HEK293T (cell line): ENCODE measurements around the gene SEMA3G.

Experiments used
- CTCF ChIA-PET: fragments of 350-600 bp; formaldehyde crosslinking; extraction: SDS; loops from one replicate; lab custom pipeline; 2021; ENCODE audit warnings: antibody characterized with exemption, inconsistent platforms; lab: Yijun Ruan, JAX
- POLR2A ChIA-PET: fragments of 350-600 bp; formaldehyde crosslinking; extraction: SDS; loops from one replicate; lab custom pipeline; 2020; ENCODE audit warnings: antibody characterized with exemption, inconsistent platforms; lab: Yijun Ruan, JAX
- DNase-seq: peaks from one replicate; pipeline ENCODE4 v3.0.0; 2012; ENCODE audit warnings: mixed read lengths; ENCODE audit errors: extremely low spot score
- ARNT ChIP-seq: fragments of 450-650 bp; IDR thresholded peaks from 2 replicates; pipeline ENCODE4 v1.6.1; 2017; ENCODE audit warnings: mild to moderate bottlenecking
- BHLHE40 ChIP-seq: fragments of 450-650 bp; IDR thresholded peaks from 2 replicates; pipeline ENCODE4 v1.6.1; 2016; ENCODE audit warnings: mild to moderate bottlenecking, moderate library complexity, borderline replicate concordance
- CTBP1 ChIP-seq: fragments of 450-650 bp; IDR thresholded peaks from 2 replicates; pipeline ENCODE4 v1.6.1; 2016; ENCODE audit warnings: borderline replicate concordance
- ELF4 ChIP-seq: fragments of 450-650 bp; IDR thresholded peaks from 2 replicates; pipeline ENCODE4 v1.6.1; 2017; ENCODE audit warnings: antibody characterized with exemption
- FOXA1 ChIP-seq: fragments of 450-650 bp; IDR thresholded peaks from 2 replicates; pipeline ENCODE4 v1.6.1; 2016; ENCODE audit warnings: mild to moderate bottlenecking
- FOXK2 ChIP-seq: fragments of 450-650 bp; IDR thresholded peaks from 2 replicates; pipeline ENCODE4 v1.6.1; 2016; ENCODE audit warnings: mild to moderate bottlenecking
- FOXM1 ChIP-seq: fragments of 450-650 bp; IDR thresholded peaks from 2 replicates; pipeline ENCODE4 v1.6.1; 2017; ENCODE audit warnings: mild to moderate bottlenecking, borderline replicate concordance
- HDGF ChIP-seq: fragments of 450-650 bp; IDR thresholded peaks from 2 replicates; pipeline ENCODE4 v1.6.1; 2017; ENCODE audit warnings: antibody characterized with exemption, borderline replicate concordance
- L3MBTL2 ChIP-seq: fragments of 450-650 bp; conservative IDR thresholded peaks from 2 replicates; pipeline ENCODE4 v1.6.1; 2016; ENCODE audit warnings: mild to moderate bottlenecking
- LEF1 ChIP-seq: fragments of 450-650 bp; IDR thresholded peaks from 2 replicates; pipeline ENCODE4 v1.6.1; 2017; ENCODE audit warnings: mild to moderate bottlenecking, borderline replicate concordance
- NFRKB ChIP-seq: fragments of 450-650 bp; IDR thresholded peaks from 2 replicates; pipeline ENCODE4 v1.6.1; 2016; ENCODE audit warnings: mild to moderate bottlenecking, moderate library complexity
- SP1 ChIP-seq: fragments of 450-650 bp; IDR thresholded peaks from 2 replicates; pipeline ENCODE4 v1.6.1; 2017
- SUZ12 ChIP-seq: fragments of 450-650 bp; IDR thresholded peaks from 2 replicates; pipeline ENCODE4 v1.6.1; 2016; ENCODE audit warnings: mild to moderate bottlenecking
- TARDBP ChIP-seq: fragments of 450-650 bp; IDR thresholded peaks from 2 replicates; pipeline ENCODE4 v1.6.1; 2016
- ZNF384 ChIP-seq: fragments of 450-650 bp; IDR thresholded peaks from 2 replicates; pipeline ENCODE4 v1.6.1; 2016
- TF ChIP-seq, protein P1 (sequence below): fragments of 450-650 bp; IDR thresholded peaks from 2 replicates; pipeline ENCODE4 v1.6.1; 2016

SEMA3G gene

DNA sequence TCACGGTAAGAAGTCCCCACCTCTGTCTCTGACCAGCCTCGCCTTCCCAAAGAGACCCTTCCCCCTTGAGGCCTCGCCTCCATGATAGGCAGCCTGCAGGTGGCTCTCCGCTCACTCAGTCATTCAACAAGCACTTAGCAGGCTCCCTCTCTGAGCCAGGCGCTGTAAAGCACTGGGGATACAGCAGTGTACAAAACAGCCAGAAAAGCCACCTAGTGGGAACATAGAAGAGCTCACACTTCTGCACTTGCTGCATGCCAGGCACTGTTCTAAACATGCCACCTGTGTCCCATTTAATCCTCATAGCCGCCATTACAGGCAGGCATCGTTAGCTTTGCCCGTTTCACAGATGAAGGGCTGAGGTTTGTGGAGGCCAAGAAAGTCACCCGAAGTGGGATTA is 56.0 kb downstream of the SEMA3G start:
- ChIA-PET POLR2A (interaction anchor here (0.8 kb wide), 1 partner anchor 10 kb away, joined by 3 read pairs; no protein-coding TSS in a partner anchor), CTCF (interaction anchor here (0.9 to 1.3 kb wide), 2 partner anchors 10 to 59 kb away, joined by 3 to 4 read pairs; no protein-coding TSS in a partner anchor)
- DNase-seq = no peak
- TF ChIP-seq CTBP1 = no peak
- no peak for TF ChIP-seq ELF4
- TF ChIP-seq HDGF = no peak
- TF ChIP-seq NFRKB = no peak
- no peak for TF ChIP-seq TARDBP
- TF ChIP-seq ZNF384 = no peak
- no peak for TF ChIP-seq FOXA1
- TF ChIP-seq FOXM1 = no peak
- no peak for TF ChIP-seq BHLHE40
- no peak for TF ChIP-seq SP1
- TF ChIP-seq, protein P1, sequence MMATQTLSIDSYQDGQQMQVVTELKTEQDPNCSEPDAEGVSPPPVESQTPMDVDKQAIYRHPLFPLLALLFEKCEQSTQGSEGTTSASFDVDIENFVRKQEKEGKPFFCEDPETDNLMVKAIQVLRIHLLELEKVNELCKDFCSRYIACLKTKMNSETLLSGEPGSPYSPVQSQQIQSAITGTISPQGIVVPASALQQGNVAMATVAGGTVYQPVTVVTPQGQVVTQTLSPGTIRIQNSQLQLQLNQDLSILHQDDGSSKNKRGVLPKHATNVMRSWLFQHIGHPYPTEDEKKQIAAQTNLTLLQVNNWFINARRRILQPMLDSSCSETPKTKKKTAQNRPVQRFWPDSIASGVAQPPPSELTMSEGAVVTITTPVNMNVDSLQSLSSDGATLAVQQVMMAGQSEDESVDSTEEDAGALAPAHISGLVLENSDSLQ = no peak
- TF ChIP-seq L3MBTL2 = no peak
- TF ChIP-seq SUZ12 = no peak
- no peak for TF ChIP-seq FOXK2

DNA sequence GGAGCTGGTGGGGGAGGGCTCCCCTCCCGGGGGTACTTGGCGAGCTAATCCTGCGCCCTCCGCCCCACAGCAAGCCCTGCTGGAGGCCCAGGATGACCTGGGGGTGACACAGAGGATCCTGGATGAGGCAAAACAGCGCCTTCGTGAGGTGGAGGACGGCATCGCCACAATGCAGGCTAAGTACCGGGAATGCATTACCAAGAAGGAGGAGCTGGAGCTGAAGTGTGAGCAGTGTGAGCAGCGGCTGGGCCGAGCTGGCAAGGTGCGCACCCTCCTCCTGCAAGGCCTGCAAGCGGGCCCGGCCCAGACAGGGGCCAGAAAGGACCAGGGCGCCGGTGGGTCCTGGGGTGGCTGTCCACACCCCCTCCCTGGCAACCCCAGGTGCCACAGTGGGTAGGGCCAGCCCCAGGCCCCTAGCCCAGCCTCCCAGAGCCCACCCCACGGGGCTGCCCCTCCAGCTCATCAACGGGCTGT is 56.5 kb downstream of the SEMA3G start:
- DNase-seq = no peak
- ChIA-PET CTCF (interaction anchor here (1.3 kb wide), 1 partner anchor 60 kb away, joined by 4 read pairs; no protein-coding TSS in a partner anchor), POLR2A (interaction anchor here (0.8 kb wide), 1 partner anchor 11 kb away, joined by 3 read pairs; no protein-coding TSS in a partner anchor)
- no peak for TF ChIP-seq SP1
- TF ChIP-seq FOXA1 = no peak
- no peak for TF ChIP-seq L3MBTL2

DNA sequence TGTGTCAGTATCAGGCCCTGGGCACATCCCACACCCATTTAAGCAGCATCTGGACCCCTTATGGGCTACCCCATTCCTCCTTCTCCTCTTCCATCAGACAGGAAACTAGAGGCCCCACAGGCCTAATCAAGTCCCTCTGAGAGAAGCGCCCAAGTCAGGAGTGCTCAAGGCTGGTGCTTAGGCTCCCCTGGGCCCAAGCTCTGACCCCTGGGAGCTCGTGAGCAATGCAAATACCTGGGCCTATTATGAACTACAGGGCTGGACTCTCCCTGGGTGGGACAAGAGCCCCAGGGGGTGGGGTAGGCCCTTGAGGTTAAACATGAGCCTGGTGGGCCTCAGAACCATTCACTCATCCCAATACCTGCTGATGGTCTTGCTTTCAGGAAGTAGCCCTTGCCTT is 57.4 kb downstream of the SEMA3G start:
- TF ChIP-seq LEF1 (no peak), L3MBTL2 (no peak), BHLHE40 (no peak), FOXK2 (no peak), SUZ12 (no peak), FOXA1 (no peak), FOXM1 (no peak), ELF4 (no peak), TARDBP (no peak), NFRKB (no peak), ZNF384 (no peak), HDGF (no peak), CTBP1 (no peak), ARNT (no peak), SP1 (no peak)
- TF ChIP-seq, protein P1 = no peak
- DNase-seq = no peak
- POLR2A ChIA-PET = no interaction called here
- CTCF ChIA-PET = no interaction called here

DNA sequence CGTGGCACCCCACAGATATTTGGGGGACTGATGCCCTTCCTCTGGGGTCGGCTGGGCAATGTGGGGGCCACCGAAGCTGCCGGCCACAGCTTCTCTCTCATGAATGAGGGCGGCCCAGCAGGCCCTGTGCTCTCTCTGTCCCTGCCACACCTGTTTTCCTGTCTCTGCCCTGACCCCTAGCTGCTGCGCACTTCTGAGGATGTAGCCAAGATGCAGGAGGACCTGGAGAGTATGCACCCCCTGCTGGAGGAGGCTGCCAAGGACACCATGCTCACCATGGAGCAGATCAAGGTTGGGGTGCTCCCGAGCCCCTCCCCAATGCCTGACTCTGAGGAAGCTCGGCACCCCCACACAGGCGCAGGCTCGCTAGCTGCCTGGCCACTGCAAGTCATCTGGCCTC is 59.7 kb downstream of the SEMA3G start:
- DNase-seq = peak; percentile 65
- no peak for TF ChIP-seq L3MBTL2
- ChIA-PET CTCF (interaction anchor here (1.3 to 1.6 kb wide), 2 partner anchors 14 kb away, joined by 4 to 7 read pairs; no protein-coding TSS in a partner anchor), POLR2A (interaction anchor here (0.6 to 0.8 kb wide), 2 partner anchors 27 to 106 kb away, joined by 3 read pairs; partner anchors contain the start of gene WDR82)

DNA sequence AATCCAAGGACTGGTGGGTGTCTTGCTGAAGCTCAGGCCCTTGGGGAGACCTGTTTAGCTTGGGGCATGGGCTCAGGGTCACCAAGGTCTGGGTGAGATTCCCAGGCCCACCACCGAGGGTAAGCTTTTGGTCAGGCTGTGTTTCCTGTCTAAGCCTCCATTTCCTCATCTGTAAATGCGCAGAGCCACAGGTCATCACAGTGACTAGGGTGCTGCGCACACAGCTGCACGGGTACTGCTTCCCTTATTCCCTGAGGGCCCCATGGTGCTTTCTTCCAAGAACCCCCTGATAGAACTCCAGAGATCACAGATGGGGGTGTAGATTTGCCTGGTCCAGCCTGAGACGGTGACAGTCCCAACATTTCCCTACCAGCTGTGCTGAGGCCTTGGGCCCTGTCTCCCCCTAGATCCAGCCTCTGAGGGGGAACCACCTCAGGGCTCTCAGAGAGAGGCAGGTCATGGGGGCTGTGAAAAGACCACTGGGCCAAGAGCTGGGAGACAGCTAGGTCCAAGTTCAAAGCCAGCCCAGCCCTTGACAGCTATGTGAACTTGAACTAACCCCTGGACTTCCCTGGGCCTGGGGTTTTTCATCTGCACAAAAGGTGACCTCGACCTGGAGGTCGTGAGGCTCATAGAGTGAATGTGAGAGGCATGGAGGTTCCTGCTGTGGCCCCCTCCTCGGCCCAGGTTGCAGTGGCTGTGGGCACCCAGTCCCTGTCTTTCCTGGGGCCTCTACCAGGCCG is 60.7 kb downstream of the SEMA3G start:
- ChIA-PET POLR2A (interaction anchor here (0.8 to 1.1 kb wide), 2 partner anchors 14 to 105 kb away, joined by 3 read pairs; partner anchors contain the start of gene WDR82), CTCF (interaction anchor here (0.6 to 1.6 kb wide), 4 partner anchors 13 to 230 kb away, joined by 4 to 10 read pairs (median 6); partner anchors contain the start of gene POC1A)
- no peak for DNase-seq
- TF ChIP-seq SP1 (no peak), NFRKB (no peak), FOXA1 (no peak), HDGF (no peak), ELF4 (no peak), L3MBTL2 (no peak), FOXK2 (no peak), CTBP1 (no peak), ZNF384 (no peak), ARNT (no peak), BHLHE40 (no peak), FOXM1 (no peak), TARDBP (no peak)
- TF ChIP-seq, protein P1 = no peak

DNA sequence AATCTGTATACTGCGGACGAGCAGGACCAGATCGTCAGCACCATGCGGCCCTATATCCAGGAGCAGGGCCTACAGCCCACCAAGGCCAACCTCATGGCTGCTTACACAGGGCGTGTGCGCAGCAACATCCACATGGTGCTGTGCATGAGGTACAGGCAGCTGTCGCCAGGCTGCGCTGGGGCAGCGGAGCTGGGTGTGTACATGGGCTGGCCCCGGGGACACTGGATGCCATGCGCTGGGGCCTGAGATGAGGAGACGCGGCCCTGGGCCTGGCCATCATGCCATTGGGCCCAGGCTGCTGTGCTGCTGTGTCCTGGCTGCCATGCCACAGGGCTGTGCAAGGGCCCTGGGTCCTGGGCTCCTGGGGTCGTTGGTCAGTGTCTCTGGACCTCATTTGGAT is 61.5 kb downstream of the SEMA3G start:
- no peak for DNase-seq
- ChIA-PET CTCF (no interaction called here), POLR2A (interaction anchor here (1.1 kb wide), 1 partner anchor 13 kb away, joined by 3 read pairs; no protein-coding TSS in a partner anchor)
- no peak for TF ChIP-seq FOXM1
- no peak for TF ChIP-seq ZNF384
- TF ChIP-seq FOXA1 = no peak
- TF ChIP-seq NFRKB = no peak
- no peak for TF ChIP-seq L3MBTL2
- TF ChIP-seq ARNT = no peak
- no peak for TF ChIP-seq BHLHE40
- TF ChIP-seq, protein P1 = no peak
- TF ChIP-seq HDGF = no peak
- no peak for TF ChIP-seq SP1
- TF ChIP-seq TARDBP = no peak
- TF ChIP-seq SUZ12 = no peak
- TF ChIP-seq LEF1 = no peak
- TF ChIP-seq FOXK2 = no peak
- no peak for TF ChIP-seq CTBP1
- TF ChIP-seq ELF4 = no peak
